Measurements from ENCODE around the gene AADACL4. TPM values are rescaled to one million over a fixed set of nuclear protein-coding genes. Genes with fewer than 3 reads are reported as not detected.

The AADACL4 gene
- total RNA-seq, 2 donors from 2014 or later: not detected

- H3K4me3 Mint-ChIP-seq: no peak overlapping the region
- 97 to 100% methylated on average over 6 to 7 of the region's 7 CpGs for WGBS, 2 experiments (ENCODE audit: insufficient coverage in 1 of 2, insufficient read length in 1 of 2)
- H3K27ac ChIP-seq (ENCODE audit: low read depth, low read length): no peak overlapping the region
- H3K4me3 ChIP-seq (ENCODE audit: low read length): no peak overlapping the region
- peaks cover 7% of the 10 kb centered on the region for H3K4me1 ChIP-seq (ENCODE audit: control insufficient read depth, insufficient read depth, low read length)
- no peaks in the 10 kb centered on the region for H3K36me3 ChIP-seq (ENCODE audit: control insufficient read depth, insufficient read depth, low read length)
- H3K27me3 Mint-ChIP-seq (ENCODE audit: insufficient read depth): peaks cover 99% of the 10 kb centered on the region
- H3K9me3 Mint-ChIP-seq: peaks cover 17% of the 10 kb centered on the region
- H3K36me3 Mint-ChIP-seq (ENCODE audit: low read depth): peaks cover 15% of the 10 kb centered on the region
- H3K27me3 ChIP-seq (ENCODE audit: control insufficient read depth, insufficient read depth, low read length, poor library complexity, severe bottlenecking): peaks cover 91% of the 10 kb centered on the region
- DNase-seq: no peak
- no peak for TF ChIP-seq CTCF (conservative IDR thresholded peaks at IDR 0.05)
- peaks cover 11% of the 10 kb centered on the region for H3K9me3 ChIP-seq (ENCODE audit: control insufficient read depth, low read length)
- no peak overlapping the region for H3K27ac Mint-ChIP-seq
- peaks cover 19% of the 10 kb centered on the region for H3K4me1 Mint-ChIP-seq
- H3K9ac ChIP-seq (ENCODE audit: extremely low read depth, low read length, poor library complexity, severe bottlenecking): no peak overlapping the region
Observed at GRCh38 chr1:12610305-12610935, 33.5 kb upstream of the AADACL4 start.

GRCh38 chr1:12610941-12611340 lies 32.9 kb upstream of the AADACL4 start:
- H3K36me3 ChIP-seq (ENCODE audit: control insufficient read depth, insufficient read depth, low read length): no peaks in the 10 kb centered on the region
- peaks cover 7% of the 10 kb centered on the region for H3K4me1 ChIP-seq (ENCODE audit: control insufficient read depth, insufficient read depth, low read length)
- H3K9me3 ChIP-seq (ENCODE audit: control insufficient read depth, low read length): peaks cover 11% of the 10 kb centered on the region
- DNase-seq: no peak
- no peak overlapping the region for H3K4me3 ChIP-seq (ENCODE audit: low read length)
- Mint-ChIP-seq H3K36me3 (ENCODE audit: low read depth) (peaks cover 13% of the 10 kb centered on the region), H3K4me1 (peaks cover 24% of the 10 kb centered on the region), H3K4me3 (no peak overlapping the region), H3K9me3 (peaks cover 14% of the 10 kb centered on the region), H3K27me3 (ENCODE audit: insufficient read depth) (peaks cover 98% of the 10 kb centered on the region), H3K27ac (no peak overlapping the region)
- TF ChIP-seq CTCF (conservative IDR thresholded peaks at IDR 0.05): no peak
- peaks cover 86% of the 10 kb centered on the region for H3K27me3 ChIP-seq (ENCODE audit: control insufficient read depth, insufficient read depth, low read length, poor library complexity, severe bottlenecking)
- WGBS, 2 experiments (ENCODE audit: insufficient coverage in 1 of 2, insufficient read length in 1 of 2): 94 to 96% methylated on average over 7 of the region's 7 CpGs
- no peak overlapping the region for H3K9ac ChIP-seq (ENCODE audit: extremely low read depth, low read length, poor library complexity, severe bottlenecking)
- no peak overlapping the region for H3K27ac ChIP-seq (ENCODE audit: low read depth, low read length)

- WGBS, 2 experiments (ENCODE audit: insufficient coverage in 1 of 2, insufficient read length in 1 of 2): 90 to 94% methylated on average over 3 to 4 of the region's 4 CpGs
- no peaks in the 10 kb centered on the region for H3K9me3 Mint-ChIP-seq
- DNase-seq: no peak
- Histone ChIP-seq H3K27ac (ENCODE audit: low read depth, low read length) (no peak overlapping the region), H3K4me3 (ENCODE audit: low read length) (no peak overlapping the region), H3K36me3 (ENCODE audit: control insufficient read depth, insufficient read depth, low read length) (no peaks in the 10 kb centered on the region), H3K27me3 (ENCODE audit: control insufficient read depth, insufficient read depth, low read length, poor library complexity, severe bottlenecking) (peaks cover 71% of the 10 kb centered on the region), H3K9ac (ENCODE audit: extremely low read depth, low read length, poor library complexity, severe bottlenecking) (no peak overlapping the region), H3K4me1 (ENCODE audit: control insufficient read depth, insufficient read depth, low read length) (peaks cover 7% of the 10 kb centered on the region), H3K9me3 (ENCODE audit: control insufficient read depth, low read length) (no peaks in the 10 kb centered on the region)
- H3K4me3 Mint-ChIP-seq: no peak overlapping the region
- H3K4me1 Mint-ChIP-seq: peaks cover 25% of the 10 kb centered on the region
- TF ChIP-seq CTCF (conservative IDR thresholded peaks at IDR 0.05): no peak
- H3K36me3 Mint-ChIP-seq (ENCODE audit: low read depth): peaks cover 4% of the 10 kb centered on the region
- no peak overlapping the region for H3K27ac Mint-ChIP-seq
- peaks cover 78% of the 10 kb centered on the region for H3K27me3 Mint-ChIP-seq (ENCODE audit: insufficient read depth)
Observed at GRCh38 chr1:12613180-12613579, 30.7 kb upstream of the AADACL4 start.
